GM18502 (cell line): ENCODE results near the gene CBFA2T3.

Experiments
- ATAC-seq: cut with Tn5 transposase; IDR thresholded peaks from one replicate; pipeline ENCODE4 v1.9.1; 2021; ENCODE audit warnings: mild to moderate bottlenecking; ENCODE audit not compliant: unreplicated experiment, poor library complexity

Gene CBFA2T3

DNA sequence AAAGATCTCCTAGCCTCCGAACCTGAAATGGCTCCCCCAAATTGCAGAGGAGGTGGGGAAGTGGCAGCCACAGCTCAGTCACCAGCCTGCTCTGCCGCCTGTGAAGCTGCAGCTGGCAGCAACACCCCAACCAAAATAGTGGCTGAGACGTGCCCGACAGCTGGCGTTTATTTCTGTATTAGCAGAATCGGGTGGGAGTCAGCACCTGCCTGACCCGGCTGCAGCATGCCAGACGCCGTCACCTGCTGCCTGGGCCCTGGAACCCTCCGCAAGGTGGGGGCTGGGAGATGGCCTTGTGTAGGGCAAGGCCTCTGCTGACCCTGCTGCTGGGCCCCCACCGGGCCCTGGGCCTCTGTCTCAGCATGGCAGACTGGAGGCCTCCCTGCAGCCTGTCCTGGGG is 93.1 kb downstream of the CBFA2T3 start:
- ATAC-seq: no peak

DNA sequence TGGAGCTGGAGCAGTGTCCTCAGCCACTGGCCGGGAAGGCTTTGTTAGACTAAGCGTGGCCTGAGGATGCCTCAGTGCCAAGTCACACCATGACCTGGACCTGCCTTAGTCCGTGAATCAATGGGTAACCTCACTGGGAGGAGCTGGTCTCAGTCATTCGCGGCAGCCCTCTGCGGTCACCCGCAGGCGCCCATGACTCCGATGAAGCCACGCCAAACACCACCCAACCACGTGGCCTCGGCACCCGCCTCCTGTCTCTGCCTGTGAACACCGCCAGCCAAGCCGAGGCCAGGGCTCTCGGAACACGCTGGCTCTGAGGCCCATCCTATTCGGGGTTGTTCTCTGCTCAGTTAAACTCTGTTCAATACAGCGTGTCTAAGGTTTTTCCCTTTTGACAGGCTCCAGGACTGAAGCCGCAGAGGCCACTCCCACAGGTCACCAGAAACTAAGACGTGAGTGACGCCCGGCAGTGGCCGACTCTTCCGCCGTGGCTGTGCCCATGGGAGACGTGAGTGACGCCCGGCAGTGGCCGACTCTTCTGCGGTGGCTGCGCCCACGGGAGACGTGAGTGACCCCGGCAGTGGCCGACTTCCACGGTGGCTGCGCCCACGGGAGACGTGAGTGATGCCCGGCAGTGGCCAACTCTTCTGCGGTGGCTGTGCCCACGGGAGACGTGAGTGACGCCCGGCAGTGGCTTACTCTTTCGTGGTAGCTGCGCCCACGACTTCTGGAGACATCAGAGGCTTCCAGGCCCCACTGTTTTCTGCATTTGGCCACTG is 93.7 kb downstream of the CBFA2T3 start:
- ATAC-seq: no peak

DNA sequence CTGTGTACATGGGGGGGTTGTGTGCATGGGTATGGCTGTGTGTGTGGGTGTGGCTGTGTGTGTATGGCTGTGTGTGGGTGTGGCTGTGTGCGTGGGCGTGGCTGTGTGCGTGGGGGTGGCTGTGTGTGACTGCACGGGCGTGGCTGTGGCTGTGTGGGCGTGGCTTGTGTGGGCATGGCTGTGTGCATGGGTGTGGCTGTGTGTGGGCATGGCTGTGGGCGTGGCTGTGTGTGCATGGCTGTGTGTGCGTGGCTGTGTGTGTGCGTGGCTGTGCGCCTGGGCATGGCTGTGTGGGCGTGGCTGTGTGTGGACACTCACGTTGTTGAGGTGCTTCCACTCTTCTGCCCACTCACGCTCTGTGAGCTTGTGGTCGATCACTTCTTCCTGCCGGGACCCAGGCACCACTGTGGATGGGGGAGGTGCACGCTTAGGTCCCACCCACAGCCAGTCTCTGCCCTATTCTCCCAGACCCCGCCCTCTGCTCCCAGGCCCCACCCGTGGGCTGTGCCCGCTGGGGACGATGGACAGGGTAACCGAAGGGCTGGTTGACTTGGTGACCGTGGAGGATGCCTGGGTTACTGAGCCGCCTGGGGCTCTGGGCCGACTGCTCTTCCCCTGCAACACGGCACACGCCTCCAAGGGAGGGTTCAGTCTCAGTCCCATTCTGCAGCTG is 94.5 kb downstream of the CBFA2T3 start:
- no peak for ATAC-seq

DNA sequence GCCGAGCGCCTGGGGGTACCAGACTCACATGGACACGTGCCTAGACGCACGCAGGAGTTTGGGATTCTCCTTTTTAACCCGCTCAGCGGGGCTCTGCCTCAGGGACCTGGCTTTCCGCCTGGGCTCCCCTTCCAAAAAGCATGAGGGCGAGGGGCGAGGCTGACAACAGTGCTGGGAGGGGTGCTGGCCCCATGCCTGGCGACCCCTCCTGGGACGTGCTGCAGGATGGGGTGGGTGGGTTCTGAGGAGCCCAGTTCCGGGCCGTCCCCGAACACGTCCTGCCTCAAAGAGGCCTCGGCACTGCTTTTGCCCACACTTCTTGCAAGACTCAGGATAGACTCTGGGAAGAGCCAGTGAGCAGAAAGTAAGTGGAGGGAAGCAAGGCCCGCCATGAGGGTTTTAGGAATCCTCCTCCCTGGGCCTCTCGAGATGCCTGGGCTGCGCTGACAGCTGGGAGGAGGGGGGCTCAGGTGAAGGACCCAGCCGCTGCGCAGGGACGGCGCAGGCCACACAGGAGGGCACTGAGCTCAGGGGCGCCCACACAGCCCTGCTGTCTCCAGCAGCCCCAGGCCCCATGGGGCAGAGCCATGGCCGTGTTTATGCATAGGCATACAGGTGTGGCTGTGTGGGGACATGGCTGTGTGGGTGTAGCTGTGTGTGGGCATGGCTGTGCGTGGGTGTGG is 95.2 kb downstream of the CBFA2T3 start:
- no peak for ATAC-seq

DNA sequence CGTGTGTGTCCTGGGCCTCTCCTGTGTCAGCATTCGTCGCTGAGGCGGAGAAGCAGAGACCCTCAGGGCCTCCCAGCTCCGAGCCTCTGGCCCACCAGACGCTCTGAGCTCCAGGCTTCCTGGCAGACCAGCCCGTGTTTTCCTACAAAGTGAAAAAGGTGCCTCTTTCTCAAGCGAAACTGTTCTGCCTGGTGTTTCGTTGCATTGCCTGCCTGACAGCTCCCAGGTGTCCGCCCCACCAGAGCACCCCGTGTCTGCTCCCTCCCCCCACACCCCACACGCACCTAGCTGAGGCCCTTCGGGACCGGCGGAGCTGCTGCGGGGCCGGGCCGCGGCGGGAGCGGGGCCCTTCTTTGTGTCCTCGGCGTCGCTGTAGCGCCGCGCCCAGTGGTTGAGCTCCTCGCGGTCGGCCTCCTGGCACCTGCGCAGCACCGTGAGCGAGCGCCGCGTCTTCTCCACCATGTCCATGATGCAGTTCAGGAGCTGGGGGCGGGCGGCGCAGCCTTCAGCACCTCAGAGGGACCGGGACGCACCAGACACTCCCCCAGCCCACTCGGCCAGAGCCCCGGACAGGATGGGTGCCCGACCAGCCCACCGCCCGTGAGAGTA is 95.9 kb downstream of the CBFA2T3 start:
- no peak for ATAC-seq

DNA sequence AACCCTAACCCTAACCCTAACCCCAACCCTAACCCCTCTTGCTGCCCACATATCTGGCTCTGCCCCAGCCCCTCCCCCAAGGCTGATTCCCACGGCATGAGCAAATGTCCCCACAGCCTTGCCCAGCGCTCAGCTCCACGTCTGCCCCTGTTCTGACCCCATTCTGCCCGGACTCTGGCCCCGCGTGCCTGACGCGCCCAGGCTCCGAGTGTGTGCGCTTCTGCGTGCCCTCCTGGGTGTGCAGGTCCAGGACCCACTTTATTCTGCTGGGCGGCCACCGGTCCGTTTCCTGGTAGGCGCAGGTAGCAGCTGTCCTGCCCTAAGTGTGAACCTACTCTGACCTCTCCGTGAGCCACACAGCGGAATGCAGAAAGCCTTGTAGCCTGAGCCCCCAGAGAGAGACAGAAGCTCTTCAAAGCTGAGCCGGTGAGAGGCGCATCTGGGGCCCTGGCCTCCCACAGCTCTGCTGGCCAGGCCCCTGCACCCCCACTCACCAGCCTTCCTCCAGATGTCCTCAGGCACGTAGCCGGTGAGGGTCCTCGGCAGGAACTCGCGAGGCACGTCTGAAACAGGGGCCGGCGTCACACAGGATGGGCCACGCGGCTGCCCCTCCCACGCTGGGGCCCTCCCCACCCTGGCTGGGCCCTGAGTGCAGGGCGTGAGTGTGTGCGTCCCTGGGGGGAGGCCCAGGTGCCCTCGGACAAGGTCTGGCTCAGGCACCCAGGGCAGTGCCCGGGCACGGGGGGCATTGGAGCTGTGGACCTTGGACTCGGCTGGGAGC is 96.6 kb downstream of the CBFA2T3 start:
- ATAC-seq: no peak

DNA sequence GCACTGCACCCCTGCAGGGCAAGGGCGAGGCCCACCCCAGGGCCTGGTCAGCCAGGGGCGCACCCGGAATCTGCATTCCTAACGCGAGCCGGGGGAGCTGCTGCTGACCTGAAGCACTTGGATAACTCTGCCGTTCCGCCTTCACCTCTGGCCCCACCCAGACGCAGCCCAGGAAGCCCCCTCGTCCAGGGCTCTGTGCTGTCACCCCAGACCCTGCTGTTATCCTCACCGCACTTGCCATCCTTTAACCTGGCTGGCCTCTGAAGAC is 97.3 kb downstream of the CBFA2T3 start:
- ATAC-seq: no peak

DNA sequence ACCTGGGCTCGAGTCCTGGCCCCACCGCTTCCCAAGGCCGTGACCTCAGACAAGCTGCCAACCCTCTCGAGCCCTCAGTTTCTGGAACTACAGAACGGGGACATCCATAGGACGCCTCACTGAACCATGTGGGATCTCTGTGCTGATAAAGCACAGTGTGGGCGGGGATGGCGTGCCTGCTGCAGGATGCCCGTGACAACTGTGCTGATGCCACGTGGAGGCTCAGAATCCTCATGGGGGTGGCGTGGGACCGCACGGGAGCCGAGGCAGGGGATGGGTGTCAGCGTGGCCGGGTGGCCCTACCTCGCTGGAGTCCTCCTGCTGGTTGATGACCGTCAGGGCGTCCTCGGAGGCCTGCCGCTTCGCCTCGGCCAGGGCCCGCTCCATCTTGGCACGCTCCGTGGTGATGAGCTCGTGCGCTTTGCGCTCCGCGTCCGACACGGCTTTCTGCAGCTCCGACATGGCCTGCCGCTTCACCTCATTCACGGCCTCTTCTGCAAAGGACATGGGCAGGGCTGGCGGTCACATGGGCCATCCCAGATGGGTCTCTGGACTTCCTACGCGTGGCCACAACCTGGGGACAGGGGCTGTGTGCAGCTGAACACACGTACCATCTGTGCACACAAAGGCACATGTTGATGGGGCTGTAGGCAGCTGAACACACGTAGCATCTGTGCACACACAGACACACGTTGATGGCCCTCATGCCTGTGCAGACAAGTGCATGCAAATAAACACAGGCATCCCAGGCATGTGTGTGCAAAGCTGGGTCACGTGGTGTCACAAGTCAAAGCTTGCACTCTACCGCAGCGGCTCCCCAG is 97.8 kb downstream of the CBFA2T3 start:
- ATAC-seq: no peak

DNA sequence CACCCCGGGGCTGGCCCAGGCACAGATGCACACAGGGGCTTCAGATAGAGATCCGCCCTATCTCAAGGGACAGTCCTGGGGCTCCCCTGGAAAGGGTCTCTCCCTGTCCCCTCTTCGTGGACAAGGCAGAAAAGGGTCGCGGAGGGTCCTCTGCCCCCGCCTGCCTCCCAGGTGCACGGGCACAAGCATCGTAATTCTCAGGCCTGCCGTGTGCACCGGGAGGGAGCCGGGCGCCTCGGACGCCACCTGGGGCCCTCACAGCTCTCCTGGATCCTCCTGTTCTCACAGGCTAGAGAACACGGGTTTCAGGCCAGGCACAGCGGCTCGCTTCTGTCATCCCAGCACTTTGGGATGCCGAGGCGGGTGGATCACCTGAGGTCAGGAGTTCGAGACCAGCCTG is 98.7 kb downstream of the CBFA2T3 start:
- ATAC-seq: no peak

DNA sequence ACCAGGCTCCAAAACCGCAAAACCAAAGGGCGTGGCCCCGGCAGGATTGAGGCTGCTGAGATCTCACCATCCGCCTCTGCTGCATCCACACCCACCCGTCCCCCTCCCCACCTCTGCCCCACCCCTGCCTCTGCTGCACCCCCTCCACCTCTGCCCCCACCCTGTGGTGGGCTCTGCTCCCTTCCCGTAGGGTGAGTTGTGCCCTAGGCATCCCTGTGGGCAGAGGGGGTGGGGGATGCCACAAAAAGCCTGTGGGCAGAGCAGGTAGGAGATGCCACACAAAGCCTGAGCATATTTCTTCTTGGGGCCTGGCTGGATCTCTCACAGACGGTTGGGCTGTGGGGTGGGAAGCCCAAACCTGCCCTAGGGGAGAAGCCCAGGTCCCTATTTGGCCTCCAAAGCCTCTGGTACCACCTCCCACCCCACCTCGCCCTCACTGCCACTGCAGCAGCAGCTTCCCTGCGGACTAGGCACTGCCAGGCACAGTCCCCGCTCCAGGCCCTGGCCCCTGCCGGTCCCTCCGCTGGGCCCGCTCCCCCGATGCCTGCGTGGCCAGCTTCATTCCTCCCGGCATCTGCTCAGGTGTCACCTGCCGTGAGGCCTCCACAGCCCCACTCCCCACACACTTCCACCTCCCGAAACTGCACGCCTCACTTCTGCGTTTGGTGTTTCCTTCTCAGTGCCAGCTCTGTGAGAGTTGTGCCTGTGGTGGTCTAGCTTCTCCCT is 99.3 kb downstream of the CBFA2T3 start:
- ATAC-seq: no peak

DNA sequence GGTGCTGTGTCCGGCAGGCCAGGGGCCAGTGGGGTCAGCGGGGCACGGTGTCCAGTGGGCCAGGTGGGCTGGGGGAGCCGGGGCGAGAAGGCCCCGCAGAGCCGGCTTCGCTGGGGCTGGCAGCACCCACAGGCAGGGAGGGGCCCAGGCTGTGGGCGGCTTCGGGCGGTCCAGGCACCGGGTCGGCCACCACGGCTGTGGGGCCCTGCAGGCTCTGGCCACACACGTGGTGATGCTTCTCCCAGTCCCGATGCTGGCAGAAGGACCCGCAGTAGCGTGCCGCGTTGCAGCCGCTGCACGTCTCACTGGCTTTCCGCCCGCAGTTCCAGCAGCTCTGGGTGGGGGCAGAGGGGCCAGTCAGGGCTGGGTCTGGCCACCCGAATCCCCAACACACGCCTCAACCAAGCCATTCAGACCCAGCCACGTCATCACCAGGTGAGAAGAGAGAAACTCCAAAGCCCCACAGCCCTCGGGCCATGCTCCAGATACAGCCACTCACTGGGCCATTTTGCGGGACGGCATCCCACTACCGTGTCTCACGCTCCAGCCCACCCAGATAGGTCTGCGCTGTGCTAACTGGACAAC is 100.0 kb downstream of the CBFA2T3 start:
- ATAC-seq: no peak

DNA sequence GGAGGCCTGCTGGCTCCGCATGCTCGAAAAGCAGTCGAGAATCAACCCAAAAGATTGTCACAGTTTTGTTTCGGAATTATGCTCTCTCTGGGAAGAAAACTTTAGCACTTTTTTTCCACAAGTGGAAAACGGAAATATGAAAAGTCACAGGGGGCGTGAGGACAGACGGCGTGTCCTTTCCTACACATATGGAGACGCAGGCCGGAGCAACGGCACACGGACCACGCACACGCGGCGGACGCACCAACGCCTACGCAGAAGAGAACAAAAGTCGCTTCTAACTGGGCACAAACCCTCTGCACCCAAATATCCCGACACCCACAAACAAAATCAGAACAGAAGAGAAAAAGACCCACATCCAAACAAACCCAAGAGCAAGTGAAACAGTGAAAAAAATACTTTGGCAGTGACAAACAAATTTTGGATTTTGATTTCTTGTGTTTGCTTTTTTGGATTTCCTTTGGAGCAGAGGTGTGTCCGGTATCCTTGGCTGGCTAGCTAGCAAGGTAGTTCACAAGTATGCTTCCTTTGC is 101.2 kb downstream of the CBFA2T3 start:
- ATAC-seq: no peak

DNA sequence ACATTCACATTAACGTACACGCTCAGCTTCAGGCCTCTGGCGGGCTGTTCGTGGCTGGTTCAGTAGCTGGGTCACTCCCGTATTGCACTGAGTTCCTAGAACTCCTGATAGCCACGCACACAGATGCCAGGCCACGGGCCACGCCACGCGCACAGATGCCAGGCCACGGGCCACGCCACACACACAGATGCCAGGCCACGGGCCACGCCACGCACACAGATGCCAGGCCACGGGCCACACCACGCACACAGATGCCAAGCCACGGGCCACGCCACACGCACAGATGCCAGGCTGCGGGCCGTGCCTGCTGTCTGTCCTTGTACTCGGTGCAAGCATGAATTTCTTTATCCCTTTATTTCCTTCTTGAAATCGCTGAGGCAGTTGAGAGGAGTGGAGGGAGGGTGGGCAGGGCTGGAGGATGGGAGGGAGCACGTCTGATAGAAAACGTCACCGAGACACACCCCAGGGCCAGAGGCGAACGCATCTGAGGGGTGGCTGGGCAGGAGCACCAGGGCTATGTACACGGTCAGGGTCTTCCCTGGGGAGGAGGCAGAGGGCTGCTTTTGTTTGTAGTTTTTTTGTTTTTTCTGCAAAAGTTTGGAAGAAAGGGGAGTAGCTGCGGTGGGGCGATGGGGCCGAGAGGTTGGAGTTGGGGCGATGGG is 101.9 kb downstream of the CBFA2T3 start:
- no peak for ATAC-seq

DNA sequence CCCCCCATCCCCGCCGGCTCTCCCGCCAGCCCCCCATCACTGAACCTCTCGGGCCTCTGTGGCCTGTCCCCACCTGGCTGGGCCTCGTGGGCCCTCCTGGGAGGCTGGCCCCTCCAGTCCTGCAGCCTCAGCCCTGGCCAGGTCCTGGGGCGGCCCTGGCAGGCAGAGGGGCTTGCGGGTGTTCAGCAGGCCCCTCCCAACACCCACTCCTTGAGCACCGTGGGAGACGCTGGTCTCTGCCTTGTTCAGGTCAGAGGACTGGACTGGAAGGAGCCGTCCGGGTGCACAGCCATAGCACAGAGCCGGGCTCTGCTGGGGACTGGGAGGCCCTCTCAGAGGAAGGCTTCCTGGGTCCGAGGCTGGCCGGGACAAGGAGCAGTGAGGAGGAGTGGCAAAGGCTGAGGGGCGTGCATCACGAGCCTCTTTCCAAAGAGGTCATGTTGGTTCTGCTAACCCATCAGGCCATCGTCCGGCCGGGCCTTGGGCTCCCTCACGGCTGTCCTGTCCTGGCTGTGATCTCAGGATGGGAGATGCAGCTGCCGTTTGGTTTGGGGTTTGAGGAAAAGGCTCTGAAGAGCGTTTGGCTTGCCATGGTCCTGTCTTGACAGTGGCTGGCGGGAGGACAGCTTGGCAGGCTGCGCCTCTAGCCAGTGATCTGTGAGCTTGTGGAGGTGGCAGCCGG is 104.2 kb downstream of the CBFA2T3 start:
- ATAC-seq: no peak

DNA sequence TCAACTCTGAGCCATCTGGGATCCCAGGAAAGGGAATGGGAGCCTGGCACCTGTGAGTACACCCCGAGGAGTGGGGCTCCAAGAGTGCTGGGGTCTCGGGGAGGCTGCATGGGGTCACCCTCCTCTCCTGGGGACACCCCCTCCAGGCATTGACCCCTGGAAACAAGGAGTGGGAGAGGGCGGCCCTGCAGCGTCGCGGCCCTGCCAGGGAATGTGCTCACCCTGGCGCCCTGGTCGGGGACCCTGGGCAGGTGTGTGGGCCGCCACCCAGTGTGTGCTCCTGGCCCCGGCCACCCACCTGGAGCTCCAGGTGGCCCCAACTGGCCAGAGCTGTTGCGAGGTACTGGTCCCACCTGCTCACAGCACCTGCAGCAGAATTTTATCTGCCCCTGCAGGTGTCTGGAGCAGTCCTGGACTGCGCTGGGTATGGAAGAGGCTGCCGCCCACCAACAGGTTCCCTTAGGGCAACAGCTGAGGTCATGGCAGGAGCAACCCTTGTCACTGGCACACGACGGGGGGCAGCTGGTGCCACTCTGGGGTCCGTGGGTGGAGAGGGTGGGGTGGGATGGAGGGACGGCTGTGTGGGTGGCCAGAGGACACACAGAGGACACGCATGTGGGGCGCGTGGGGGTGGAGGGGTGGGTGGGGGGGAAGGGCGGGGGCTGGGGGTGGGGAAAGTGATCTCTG is 105.1 kb downstream of the CBFA2T3 start:
- no peak for ATAC-seq

DNA sequence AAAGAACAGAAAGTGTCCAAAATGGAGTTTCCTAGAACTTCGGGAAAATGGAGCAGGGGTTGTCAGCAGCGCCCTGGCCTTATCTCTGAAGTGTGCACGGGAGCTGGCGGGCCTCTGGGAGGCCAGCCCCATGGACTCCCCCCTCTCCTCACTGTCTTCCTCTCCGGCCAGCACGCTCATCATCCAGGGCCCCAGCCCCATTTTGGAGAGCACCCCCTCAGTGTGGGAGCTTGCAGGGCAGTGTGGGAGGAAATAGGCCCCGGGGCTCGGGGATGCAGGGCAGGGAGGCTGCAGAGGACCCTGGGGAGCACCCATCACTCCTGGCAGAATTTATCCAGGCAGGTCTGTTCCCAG is 105.7 kb downstream of the CBFA2T3 start:
- no peak for ATAC-seq
